ENCODE measurements around the gene OPCML. TPM values are rescaled to one million over a fixed set of nuclear protein-coding genes. Genes with fewer than 3 reads are reported as not detected.

OPCML gene
- total RNA-seq, 1 experiment from 2014 or later, result 0.94 TPM

GRCh38 chr11:133355095-133355494, 177.2 kb downstream of the OPCML start:
- WGBS (ENCODE audit: extremely low coverage, insufficient read length, low lambda C conversion rate), result no CpG with 5 or more reads among the region's 2 CpGs
- Histone ChIP-seq H3T11ph (ENCODE audit: low read length) (no peak overlapping the region), H3K4me1 (ENCODE audit: insufficient read depth, low read length) (no peaks in the 10 kb centered on the region; the same call in 1 of the 2 replicates), H4K5ac (ENCODE audit: insufficient read length, low read depth, low read length) (no peak overlapping the region), H2BK12ac (ENCODE audit: insufficient read length, low read depth, low read length) (no peak overlapping the region), H3K23ac (ENCODE audit: insufficient read length, low read depth, low read length) (no peak overlapping the region), H2BK15ac (ENCODE audit: low read depth, low read length) (no peak overlapping the region), H3K4me2 (ENCODE audit: insufficient read depth, insufficient read length, low read length) (no peak overlapping the region), H2AFZ (ENCODE audit: low read length) (no peak overlapping the region), H2BK120ac (ENCODE audit: low read depth, low read length, poor library complexity, severe bottlenecking) (no peak overlapping the region), H3K4ac (ENCODE audit: low read depth, low read length) (no peak overlapping the region), H4K8ac (replicated peaks; ENCODE audit: insufficient read length, low read depth, low read length) (no peak overlapping the region), H4K20me1 (ENCODE audit: control insufficient read depth, insufficient read depth, insufficient read length) (no peaks in the 10 kb centered on the region), H3K27me3 (ENCODE audit: insufficient read depth, low read length) (no peaks in the 10 kb centered on the region), H3K23me2 (ENCODE audit: insufficient read length, low read depth, low read length, poor library complexity, severe bottlenecking) (no peaks in the 10 kb centered on the region), H3K27ac (ENCODE audit: insufficient read length, low read depth, low read length) (no peak overlapping the region), H3K79me1 (ENCODE audit: insufficient read depth, low read depth, low read length, poor library complexity, severe bottlenecking) (no peaks in the 10 kb centered on the region), H3K9me3 (ENCODE audit: control insufficient read depth, low read depth, low read length) (no peaks in the 10 kb centered on the region), H2AK5ac (ENCODE audit: insufficient read length, low read length) (no peak overlapping the region), H2BK5ac (ENCODE audit: insufficient read length, low read length) (no peak overlapping the region), H4K91ac (ENCODE audit: insufficient read length, low read depth, low read length) (no peak overlapping the region), H3K9ac (ENCODE audit: extremely low read depth, insufficient read length, low read length) (no peak overlapping the region), H3K56ac (ENCODE audit: insufficient read length, low read depth, low read length) (no peak overlapping the region), H3K18ac (ENCODE audit: insufficient read length, low read depth, low read length) (no peak overlapping the region), H2BK20ac (ENCODE audit: low read depth, low read length, poor library complexity, severe bottlenecking) (no peak overlapping the region), H3K79me2 (ENCODE audit: insufficient read depth, low read length) (no peaks in the 10 kb centered on the region), H3K14ac (ENCODE audit: insufficient read depth, low read length) (no peak overlapping the region)
- no peak for TF ChIP-seq CTCF (conservative IDR thresholded peaks at IDR 0.05)
- H3K27ac Mint-ChIP-seq, result no peak overlapping the region
- no peak for DNase-seq
- no peak overlapping the region for H3K4me3 Mint-ChIP-seq
- H3K27me3 Mint-ChIP-seq (ENCODE audit: low read depth), result peaks cover 5% of the 10 kb centered on the region; the same call in 1 of the 2 replicates
- H3K4me1 Mint-ChIP-seq, result peaks cover 4 to 5% of the 10 kb centered on the region in 2 experiments; a peak in 3 of 4 replicates
- H3K36me3 Mint-ChIP-seq (ENCODE audit: insufficient read depth in 1 of 3, low read depth in 3 of 3), result peaks cover 0 to 5% (median 2%) of the 10 kb centered on the region in 3 experiments; a peak in 4 of 7 replicates
- peaks cover 0 to 3% of the 10 kb centered on the region in 2 experiments; a peak in 2 of 5 replicates for H3K9me3 Mint-ChIP-seq

All from H9 (cell line).